Jurkat, Clone E6-1 (cell line): ENCODE measurements around the gene NONO.
A peak's percentile ranks its signal among the peaks of the same experiment; 100 is the strongest.
"Not testable (repeated sequence)": the region's sequence is repeated elsewhere in the genome, so short reads cannot be mapped to it uniquely, and the experiment has no call there.

ENCODE experiments used
- DNase-seq: peaks from one replicate; pipeline ENCODE4 v3.0.0-alpha.2; 2011; ENCODE audit warnings: low read depth, low spot score
- H3K4me3 ChIP-seq: 2 replicates; pipeline ENCODE4 v1.5.1; 2011; ENCODE audit warnings: mild to moderate bottlenecking, low read length, control low read depth, moderate library complexity

Gene NONO

DNA sequence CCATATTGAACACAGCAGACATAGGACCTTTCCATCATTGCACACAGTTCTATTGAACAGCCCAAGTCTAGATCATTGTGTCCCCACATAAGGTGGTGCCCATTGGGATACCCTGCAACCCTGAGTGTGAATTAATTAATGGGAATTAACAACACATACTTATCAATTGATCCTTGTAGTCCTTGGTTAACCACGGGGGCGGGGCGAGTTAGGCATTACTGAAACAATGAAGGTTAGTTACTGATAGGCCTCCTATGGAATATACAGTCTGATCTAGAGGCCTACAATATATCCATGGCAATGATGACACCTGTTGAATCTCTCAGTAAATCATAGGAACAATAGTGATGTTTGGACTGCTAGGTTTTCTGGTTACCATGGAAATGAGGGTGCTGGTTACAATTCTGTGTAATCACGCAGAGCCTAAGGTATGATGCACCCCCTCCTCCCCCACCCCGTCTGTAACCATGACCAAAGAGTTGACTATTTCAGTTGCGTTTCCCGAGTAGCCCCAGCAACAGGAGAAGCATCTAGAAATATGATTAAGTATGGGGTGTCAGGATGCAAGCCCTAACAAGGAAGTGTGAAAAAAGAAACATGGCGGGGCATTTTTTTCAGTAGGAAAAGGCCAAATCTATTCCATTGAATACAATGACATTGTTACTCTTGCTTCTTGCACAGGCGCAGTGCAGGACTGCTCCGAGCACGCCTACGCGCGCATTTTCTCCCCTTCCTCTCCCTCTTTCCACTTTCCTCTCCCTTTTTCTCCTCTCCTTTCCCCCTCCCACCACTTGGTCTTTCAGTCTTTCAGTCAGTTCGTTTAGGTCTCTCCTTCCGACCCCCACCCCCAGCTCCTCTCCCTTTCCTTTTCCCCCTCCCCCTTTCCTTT is 677 bp upstream of the NONO start:
- H3K4me3 ChIP-seq, result peak overlapping the region; percentile 54
- DNase-seq, result no peak

GRCh38 chrX:71285929-71286328 is 2.5 kb downstream of the NONO start:
- DNase-seq, result no peak
- no peak overlapping the region for H3K4me3 ChIP-seq

- H3K4me3 ChIP-seq, result no peak overlapping the region
- DNase-seq, result no peak
Observed at GRCh38 chrX:71291381-71291780, 7.9 kb downstream of the NONO start.

- DNase-seq, result no peak
Observed at GRCh38 chrX:71292669-71293365, 9.4 kb downstream of the NONO start.

DNA sequence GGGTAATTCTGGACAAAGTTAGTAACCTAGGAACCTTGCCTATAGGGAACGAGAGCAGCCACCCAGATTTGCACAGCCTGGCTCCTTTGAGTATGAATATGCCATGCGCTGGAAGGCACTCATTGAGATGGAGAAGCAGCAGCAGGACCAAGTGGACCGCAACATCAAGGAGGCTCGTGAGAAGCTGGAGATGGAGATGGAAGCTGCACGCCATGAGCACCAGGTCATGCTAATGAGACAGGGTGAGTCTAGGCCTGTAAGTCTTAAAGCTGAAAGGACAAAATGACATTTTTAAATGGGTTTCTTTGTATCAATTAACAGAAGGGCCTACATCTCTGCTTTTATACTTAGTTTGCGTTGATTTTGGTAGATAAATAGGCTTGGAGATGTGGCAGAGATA is 13.4 kb downstream of the NONO start:
- no peak overlapping the region for H3K4me3 ChIP-seq

More at GRCh38 chrX:71292669-71293365, 9.4 kb downstream of the NONO start:
- no peak overlapping the region for H3K4me3 ChIP-seq

GRCh38 chrX:71298119-71298518 is 14.7 kb downstream of the NONO start:
- no peak for DNase-seq
- no peak overlapping the region for H3K4me3 ChIP-seq

More for the DNA sequence above, 13.4 kb downstream of the NONO start:
- no peak for DNase-seq

- not testable (repeated sequence) for H3K4me3 ChIP-seq
Observed at GRCh38 chrX:71300064-71300463, 16.6 kb downstream of the NONO start.

GRCh38 chrX:71300495-71300894 is 17.1 kb downstream of the NONO start:
- not testable (repeated sequence) for DNase-seq, H3K4me3 ChIP-seq

More at GRCh38 chrX:71300064-71300463, 16.6 kb downstream of the NONO start:
- not testable (repeated sequence) for DNase-seq

GRCh38 chrX:71301195-71301924 is 17.9 kb downstream of the NONO start, which contains the start of gene ITGB1BP2:
TSS of gene ITGB1BP2 (plus strand) at chrX:71301750. CDS start at chrX:71301807, 57 bp downstream.
- DNase-seq, result no peak
- H3K4me3 ChIP-seq, result no peak within 1 kb of the TSS

- H3K4me3 ChIP-seq, result no peak overlapping the region
- DNase-seq, result no peak
Observed at GRCh38 chrX:71302461-71303213, 19.2 kb downstream of the NONO start.

GRCh38 chrX:71304561-71304960 is 21.1 kb downstream of the NONO start:
- no peak overlapping the region for H3K4me3 ChIP-seq
- DNase-seq, result no peak

GRCh38 chrX:71315917-71316316 is 32.5 kb downstream of the NONO start:
- no peak for DNase-seq
- H3K4me3 ChIP-seq, result no peak overlapping the region

- H3K4me3 ChIP-seq, DNase-seq: not testable (repeated sequence)
Observed at GRCh38 chrX:71316959-71317358, 33.5 kb downstream of the NONO start.

- no peak for DNase-seq
- H3K4me3 ChIP-seq, result no peak overlapping the region
Observed at GRCh38 chrX:71320126-71320525, 36.7 kb downstream of the NONO start.

DNA sequence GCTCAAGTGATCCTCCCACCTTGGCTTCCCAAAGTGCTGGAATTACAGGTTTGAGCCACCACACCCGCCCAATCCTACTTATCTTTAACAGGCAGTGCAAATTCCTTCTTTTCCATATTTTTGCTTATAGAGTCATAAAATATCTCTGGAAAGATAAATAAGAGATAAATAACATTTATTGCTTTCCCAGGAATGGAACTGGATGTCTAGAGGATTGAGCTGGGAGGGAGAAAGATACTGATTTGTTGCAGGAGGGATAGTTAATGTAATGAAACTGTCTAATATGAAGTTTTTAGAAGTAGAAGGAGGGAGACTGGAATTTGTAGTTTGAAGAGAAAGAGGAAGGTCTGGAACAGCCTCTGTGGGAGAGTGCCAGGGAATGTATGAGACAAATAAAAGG is 38.3 kb downstream of the NONO start:
- no peak overlapping the region for H3K4me3 ChIP-seq
- DNase-seq, result no peak

GRCh38 chrX:71324452-71324851 is 41.0 kb downstream of the NONO start:
- H3K4me3 ChIP-seq, DNase-seq: not testable (repeated sequence)

GRCh38 chrX:71326394-71326793 is 43.0 kb downstream of the NONO start:
- no peak for DNase-seq
- H3K4me3 ChIP-seq, result no peak overlapping the region

GRCh38 chrX:71349151-71349665 is 65.8 kb downstream of the NONO start:
- not testable (repeated sequence) for H3K4me3 ChIP-seq, DNase-seq

DNA sequence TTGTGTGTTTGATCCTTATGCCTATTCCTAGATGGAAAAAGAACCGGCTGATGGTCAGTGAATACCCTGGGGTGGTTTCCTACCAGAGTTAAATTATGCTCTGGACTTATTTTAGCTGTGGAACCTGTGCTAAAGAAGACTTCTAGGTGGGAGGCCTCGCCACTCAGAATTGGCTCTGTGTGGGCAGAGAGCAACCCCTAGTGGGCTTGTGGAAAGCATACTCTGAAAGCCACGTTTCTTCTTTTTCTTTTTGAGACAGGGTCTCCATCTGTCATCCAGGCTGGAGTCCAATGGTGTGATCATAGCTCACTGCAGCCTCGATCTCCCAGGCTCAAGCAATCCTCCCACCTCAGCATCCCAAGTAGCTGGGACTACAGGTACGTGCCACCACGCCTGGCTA is 66.4 kb downstream of the NONO start:
- not testable (repeated sequence) for DNase-seq, H3K4me3 ChIP-seq
